GM13976 (cell line): Measurements from ENCODE around the gene SINHCAF.

Experiments used
- DNase-seq: peaks from one replicate; pipeline ENCODE4 v3.0.0; 2012; ENCODE audit warnings: low spot score
- in situ Hi-C: fragments of 300-500 bp; cut with MboI; formaldehyde crosslinking; loops from one replicate; pipeline ENCODE4 v1.12.0; 2022; ENCODE audit warnings: low sequenced_read_pairs, mixed read lengths, inconsistent platforms; ENCODE audit not compliant: unreplicated experiment
- TF ChIP-seq, protein P1 (sequence below): IDR thresholded peaks from 2 replicates; pipeline ENCODE4 v1.5.1; 2012; ENCODE audit warnings: borderline replicate concordance, mild to moderate bottlenecking; ENCODE audit not compliant: insufficient read depth; ENCODE audit errors: extremely low read depth, missing control alignments, control extremely low read depth

The SINHCAF gene

DNA sequence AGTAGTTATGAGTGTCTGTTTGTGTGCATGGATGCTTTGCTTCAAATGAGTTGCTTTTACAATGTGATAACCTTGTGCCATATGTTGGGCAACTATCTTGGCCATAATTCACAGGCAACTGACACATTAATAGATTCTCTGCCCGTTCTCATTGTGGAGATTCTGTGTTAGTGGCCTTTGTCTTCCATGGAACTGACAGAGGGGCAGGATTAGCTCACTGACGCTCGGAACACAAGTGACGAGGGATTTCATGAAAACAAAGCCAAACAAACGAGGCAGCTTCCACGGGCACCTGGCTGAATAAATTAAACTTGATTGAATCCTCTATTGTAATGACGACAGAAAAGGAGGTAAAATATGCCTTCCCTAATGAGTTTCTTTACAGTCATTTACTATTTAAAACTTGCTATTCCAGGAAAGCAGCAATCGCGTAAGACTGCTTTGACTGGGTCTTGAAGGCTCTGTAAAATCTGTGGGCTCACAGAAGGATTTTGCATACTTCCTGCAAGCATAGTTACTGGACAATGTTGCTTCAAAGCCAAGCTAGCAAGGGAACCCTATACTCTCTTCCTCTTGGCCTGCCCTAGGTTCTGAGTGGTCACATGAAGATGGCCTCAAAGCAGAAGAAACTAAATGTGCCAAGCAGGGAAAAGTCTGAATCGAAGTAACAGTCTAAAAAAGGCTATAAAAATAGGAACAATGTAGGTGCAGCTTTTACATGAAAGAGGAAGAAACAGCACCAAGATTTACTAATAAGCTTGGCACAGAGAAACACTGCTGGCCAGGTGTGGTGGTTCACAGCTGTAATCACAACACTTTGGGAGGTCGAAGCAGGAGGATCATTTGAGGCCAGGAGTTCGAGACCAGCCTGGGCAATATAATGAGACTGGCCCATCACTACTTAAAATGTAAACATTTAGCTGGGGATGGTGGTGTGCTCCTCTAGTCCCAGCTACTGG is 28.1 kb upstream of the SINHCAF start:
- in situ Hi-C loops, result no loop called here
- no peak for DNase-seq
- TF ChIP-seq, protein P1, sequence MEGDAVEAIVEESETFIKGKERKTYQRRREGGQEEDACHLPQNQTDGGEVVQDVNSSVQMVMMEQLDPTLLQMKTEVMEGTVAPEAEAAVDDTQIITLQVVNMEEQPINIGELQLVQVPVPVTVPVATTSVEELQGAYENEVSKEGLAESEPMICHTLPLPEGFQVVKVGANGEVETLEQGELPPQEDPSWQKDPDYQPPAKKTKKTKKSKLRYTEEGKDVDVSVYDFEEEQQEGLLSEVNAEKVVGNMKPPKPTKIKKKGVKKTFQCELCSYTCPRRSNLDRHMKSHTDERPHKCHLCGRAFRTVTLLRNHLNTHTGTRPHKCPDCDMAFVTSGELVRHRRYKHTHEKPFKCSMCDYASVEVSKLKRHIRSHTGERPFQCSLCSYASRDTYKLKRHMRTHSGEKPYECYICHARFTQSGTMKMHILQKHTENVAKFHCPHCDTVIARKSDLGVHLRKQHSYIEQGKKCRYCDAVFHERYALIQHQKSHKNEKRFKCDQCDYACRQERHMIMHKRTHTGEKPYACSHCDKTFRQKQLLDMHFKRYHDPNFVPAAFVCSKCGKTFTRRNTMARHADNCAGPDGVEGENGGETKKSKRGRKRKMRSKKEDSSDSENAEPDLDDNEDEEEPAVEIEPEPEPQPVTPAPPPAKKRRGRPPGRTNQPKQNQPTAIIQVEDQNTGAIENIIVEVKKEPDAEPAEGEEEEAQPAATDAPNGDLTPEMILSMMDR, result no peak

DNA sequence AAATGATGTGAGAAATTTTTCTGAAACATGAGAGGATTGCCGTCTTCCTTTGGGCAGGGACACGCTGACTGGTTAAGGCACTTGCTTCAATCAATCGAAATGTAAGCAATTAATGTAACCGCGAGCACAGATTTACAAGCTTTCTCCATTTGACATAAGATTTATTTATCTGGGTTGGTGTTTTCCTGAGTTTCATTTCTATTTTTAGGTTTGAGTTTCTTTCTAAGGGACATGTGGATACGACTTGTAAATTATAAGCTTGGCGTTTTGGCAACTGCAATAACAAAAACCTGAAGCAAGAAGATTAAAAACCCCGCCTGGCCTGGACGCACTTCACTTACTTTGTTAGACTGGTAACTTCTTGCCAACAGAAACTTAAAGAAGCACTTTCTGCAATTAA is 20.3 kb upstream of the SINHCAF start:
- TF ChIP-seq, protein P1, result no peak
- no peak for DNase-seq
- in situ Hi-C loops, result no loop called here

DNA sequence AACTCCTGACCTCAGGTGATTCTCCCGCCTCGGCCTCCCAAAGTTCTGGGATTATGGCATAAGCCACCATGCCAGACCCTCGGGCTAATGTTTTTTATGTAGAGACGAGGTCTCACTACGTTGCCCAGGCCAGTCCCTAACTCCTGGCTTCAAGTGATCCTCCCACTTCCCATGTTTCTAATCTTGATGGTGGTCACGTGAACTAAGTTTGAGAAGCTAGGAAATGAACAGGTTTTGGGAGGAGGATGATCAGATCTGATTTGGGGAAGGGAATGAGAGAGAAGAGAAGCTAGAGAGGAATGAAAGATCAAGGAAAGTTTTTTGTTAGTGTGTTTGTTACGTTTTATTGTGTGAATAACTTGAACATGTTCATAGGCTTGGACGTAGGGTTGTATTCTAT is 17.2 kb upstream of the SINHCAF start:
- in situ Hi-C loops, result no loop called here
- TF ChIP-seq, protein P1, result no peak
- no peak for DNase-seq

DNA sequence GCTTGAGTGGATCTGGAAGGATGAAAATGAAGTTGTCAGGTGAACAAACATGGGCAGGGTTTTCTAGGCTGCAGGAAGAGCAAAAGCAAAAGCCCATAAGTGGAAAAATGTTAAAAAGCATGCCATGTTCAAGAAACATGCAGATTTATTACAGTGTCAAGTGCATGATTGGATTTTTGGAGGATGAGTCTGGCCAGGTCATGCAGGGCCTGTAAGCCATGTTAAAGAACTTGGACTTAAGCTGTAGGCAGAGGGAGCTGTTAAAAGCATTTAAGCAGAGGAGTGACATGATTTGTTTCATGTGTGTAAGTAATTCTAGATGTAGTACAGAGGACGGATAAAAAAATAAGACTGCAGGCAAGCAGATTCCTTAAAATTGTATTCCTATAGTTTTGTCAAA is 16.3 kb upstream of the SINHCAF start:
- TF ChIP-seq, protein P1, result no peak
- in situ Hi-C loops, result no loop called here
- no peak for DNase-seq

DNA sequence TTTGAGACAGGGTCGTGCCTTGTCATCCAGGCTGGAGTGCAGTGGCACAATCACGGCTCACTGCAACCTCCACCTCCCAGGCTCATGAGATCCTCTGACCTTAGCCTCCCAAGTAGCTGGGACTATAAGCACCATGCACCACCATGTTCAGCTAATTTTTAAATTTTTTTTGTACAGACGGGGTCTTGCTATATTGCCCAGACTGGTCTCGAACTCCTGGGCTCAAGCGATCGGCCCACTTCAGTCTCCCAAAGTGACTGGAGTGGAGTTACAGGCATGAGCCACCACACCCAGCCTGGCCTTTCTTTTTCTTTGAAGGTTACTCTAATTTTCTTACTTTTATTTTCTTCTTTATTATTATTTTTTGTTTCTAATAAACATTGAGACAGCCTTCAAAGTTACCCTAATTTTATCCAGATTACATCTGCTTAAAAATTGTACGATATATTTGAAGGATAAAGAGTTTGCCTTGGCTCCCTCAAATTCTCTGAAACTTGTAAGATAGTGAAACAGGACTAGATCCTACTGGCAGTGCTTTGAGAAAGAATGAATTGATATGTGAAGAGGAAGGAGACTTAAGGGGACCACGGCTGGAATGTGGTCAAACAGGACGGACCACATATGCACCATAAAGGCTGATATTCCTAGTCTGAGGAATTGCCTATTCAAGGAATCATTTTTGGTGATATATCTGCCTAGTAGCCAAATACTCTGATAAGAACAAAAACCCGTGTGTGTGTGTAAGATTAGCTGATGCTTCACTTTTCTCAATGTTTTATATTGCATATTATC is 14.1 kb upstream of the SINHCAF start:
- no peak for DNase-seq

DNA sequence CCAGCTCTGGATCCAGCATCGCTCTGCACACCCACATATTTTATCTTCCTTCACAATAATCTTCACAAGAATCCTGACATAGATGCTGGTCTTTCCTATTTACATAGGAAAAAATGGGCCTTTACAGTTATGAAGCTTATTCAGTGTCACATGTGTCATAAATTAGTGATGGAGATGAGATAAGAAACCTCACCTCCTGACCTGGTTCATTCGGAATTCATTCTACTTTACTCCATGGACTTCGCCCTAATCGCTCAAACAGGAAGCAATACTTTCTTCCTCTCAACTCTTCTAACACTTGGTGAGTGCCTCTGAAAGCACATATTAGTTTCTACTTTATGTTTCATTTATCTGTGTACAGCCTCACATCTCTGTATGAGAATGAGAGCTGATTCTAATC is 12.0 kb upstream of the SINHCAF start:
- TF ChIP-seq, protein P1, result no peak
- no peak for DNase-seq
- in situ Hi-C loops, result no loop called here

More for the DNA sequence above, 14.1 kb upstream of the SINHCAF start:
- in situ Hi-C loops, result no loop called here
- TF ChIP-seq, protein P1, result no peak
